ENCODE data around the gene BTRC.

BTRC gene

DNA sequence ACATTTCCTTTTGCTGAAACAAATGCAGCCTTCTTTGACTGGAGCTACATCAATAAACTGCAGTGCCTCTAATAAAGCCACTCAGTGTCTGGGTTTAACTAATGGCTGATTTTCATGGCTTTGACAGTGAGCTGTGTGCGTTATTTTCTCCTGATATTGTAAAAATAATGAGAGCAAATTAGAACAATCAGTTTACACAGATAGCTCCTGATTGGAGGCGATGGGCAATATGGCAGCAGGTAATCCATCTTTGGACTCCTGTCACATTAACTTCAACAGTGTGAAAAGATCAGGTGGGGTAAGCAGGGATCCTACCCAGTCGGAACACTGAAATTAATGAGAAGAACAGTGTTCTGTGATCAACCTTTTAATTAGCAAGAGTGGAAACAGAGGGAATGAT is 133.4 kb downstream of the BTRC start:
- DNase-seq: no peak

GRCh38 chr10:101489355-101489754 is 135.4 kb downstream of the BTRC start:
- DNase-seq: peak; percentile 30

DNA sequence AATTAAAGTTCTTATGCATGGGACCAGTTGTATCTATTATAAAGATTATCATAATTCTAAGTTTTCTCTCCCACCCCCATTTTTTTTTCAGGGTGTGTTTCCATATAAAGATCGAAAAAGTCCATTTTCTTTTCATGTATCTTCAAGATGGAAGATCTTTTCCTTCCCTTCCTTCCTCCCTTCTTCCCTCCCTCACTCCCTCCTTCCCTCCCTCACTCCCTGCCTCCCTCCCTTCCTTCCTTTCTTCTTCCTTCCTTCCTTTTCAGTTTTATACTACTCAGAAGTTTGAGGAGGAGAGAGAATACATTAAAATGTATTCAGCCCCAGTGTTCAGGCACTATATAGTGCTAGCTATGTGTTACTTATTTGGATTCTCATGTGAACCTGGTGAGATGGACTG is 136.1 kb downstream of the BTRC start:
- DNase-seq: no peak

GRCh38 chr10:101492205-101492604 is 138.2 kb downstream of the BTRC start:
- no peak for DNase-seq

- DNase-seq: no peak
Measured at GRCh38 chr10:101492814-101493213, 138.8 kb downstream of the BTRC start.

DNA sequence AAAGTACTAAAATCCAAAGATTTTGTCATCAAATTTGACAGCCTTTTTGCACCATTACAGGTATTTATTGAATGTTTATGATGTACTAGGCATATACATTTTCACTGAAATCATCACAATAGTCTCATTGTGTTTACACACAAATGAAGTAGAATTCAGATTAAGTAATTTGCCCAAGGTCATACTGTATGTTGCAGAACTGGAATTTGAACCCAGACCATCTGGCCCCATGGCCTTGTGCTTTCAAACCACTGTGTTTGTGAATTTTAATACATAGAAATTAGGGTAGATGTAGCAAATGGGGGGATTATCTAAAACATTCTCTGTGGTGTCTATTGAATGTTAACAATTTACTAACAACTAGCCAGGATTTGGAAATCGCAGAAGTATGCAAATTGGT is 139.3 kb downstream of the BTRC start:
- DNase-seq: no peak

GRCh38 chr10:101493782-101494281 is 139.9 kb downstream of the BTRC start:
- DNase-seq: no peak

DNA sequence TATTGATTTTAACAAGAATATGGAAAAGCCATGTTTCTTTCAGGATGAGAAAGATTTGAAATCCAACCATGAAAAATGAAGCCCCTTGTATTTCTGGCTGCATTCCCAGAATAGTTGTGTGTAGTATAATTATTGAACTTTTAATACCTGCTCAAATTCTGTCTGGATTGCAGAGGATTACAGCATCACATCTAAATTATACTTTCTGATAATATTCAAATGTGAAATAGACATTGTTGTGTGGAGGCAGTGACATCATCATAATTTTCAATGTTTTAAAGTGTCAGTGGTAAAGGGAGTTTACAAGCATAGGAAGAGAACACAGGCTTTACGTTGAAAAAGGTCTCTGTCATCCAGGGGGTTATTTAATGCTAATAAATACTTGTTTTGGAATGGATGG is 140.7 kb downstream of the BTRC start:
- DNase-seq: peak; percentile 3

- no peak for DNase-seq
Measured at GRCh38 chr10:101495324-101495925, 141.5 kb downstream of the BTRC start.

GRCh38 chr10:101504438-101504837 is 150.5 kb downstream of the BTRC start:
- no peak for DNase-seq

DNA sequence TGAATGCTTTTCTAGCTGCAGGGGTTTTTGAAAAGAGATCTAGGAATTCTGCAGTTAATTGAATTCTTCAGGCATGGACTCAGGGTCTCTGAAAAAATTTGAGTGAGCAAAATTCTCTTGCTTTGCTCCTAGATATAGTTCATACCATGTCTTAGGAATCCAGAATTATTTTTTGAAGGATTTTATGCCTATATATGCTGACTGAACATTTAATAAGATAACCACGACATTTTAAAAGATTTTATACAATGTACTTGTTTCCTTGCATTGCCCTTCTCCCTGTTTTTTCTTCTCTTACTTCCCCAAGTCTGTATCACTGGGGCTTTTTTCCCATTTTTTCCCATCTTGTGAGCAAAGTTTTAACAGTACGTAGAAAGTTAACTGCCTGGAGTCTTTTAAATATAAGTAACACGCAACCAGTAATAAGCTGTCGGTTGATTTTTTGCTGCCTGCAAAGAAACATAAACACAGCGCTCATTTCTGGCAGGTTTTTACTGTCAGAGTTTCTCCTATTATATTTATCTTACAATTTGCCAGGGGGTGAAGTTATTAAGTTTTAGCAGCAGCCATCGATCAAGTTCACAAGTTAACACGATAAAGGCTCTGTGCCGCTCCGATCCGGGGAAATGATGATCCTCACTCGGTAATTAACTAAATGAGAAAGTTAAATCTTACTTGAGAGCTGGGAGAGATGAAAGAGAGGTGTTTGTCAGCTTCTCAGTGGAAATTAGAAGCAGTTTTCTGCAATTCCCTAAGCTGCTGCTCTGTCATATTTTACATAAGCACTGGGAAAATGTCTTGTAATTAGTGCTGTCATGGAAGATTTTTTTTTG is 153.1 kb downstream of the BTRC start:
- no peak for DNase-seq

GRCh38 chr10:101507828-101508227 is 153.9 kb downstream of the BTRC start:
- no peak for DNase-seq

DNA sequence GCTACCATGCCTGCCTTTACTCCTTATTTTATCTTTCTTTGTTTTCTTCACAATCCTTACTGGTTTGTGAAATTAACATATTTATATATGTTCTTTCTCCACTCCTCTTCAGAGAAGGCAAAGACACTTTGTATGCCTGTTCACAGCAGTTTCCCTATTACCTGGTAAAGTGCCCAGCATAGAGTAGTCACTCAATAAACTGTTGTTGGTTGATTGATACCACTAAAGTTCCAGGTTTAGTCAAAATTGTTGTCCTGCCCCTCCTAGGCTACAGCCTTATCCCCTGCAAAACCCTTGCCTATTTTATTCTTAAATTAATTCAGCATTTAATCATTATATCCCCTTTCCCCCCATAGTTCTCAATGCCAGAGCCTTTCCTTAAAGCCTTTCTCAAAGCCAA is 158.0 kb downstream of the BTRC start:
- DNase-seq: no peak

- DNase-seq: peak; percentile 31
Measured at GRCh38 chr10:101512738-101513137, 158.8 kb downstream of the BTRC start.

DNA sequence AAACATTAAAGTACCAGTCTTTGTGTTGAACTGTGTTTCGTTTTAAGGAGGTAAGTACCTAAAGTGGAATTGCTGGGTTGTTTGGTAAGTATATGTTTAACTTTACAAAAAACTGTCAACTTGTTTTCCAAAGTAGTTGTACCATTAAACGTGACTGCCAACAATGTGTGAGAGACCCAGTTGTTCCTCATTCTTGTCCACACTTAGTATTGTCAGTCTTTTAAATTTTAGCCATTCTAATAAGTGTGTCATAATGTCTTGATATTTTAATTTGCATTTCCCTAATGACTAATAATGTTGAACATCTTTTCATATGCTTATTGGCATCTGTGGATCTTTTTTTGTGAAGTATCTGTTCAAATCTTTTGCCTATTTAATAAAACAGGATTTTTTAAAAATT is 159.8 kb downstream of the BTRC start:
- no peak for DNase-seq

GRCh38 chr10:101525848-101526247 is 171.9 kb downstream of the BTRC start:
- DNase-seq: no peak

DNA sequence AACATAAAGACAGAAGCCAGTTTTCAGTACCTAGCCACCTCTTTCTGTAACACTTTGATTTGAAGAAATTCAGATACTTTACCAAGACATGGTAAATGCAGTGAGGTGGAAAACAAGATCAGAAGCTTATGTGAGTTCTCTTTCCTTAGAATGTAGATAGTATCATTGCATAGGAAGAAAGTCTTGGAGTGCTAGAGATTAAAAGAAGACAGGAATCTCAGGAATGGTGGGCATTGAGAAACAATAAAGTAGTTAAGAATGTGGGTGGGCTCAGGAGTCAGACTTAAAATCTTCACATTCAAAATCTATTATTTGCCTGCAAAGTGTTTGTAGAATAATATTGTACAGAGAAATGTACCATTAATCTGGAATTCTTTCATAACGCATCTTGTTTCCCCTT is 175.2 kb downstream of the BTRC start:
- peak; percentile 8 for DNase-seq

DNA sequence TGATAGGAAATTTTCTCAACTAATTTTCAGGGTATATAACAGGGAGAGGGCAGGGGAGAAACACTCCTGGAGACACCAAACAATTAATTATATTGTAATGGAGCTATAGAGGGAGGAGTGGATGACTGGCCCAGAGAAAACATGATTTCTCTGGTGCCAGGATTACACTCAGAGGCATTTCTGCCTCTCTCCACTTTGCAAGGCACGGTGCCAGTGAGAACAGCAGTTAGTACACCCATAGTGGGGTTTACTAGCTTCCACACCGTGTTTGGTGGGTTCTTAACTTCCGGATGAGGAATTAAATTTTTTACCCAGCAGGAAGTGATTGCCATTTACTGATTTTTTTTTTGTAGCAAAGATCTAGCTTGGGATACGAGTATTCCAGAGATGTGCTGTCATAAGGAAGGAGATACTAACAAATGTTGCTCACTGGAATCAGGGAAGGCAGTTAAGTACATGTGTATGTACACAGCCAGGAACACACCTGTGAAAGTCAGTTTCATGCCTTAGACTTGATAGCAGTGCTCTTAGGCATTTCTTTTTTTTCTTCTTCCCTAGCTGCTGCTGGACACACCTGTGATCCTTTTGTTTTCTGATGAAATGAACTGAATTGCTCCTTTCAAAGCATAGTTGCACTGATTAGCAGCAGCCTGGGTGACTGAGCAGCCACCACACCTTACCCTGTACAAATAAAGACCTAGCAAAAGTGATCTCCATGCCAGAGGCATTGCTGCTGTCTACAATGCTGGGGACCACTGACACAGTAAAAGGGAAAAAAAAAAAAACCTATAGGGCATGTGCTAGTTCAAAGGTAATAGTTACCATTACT is 176.0 kb downstream of the BTRC start:
- no peak for DNase-seq

- DNase-seq: no peak
Measured at GRCh38 chr10:101535949-101536348, 182.0 kb downstream of the BTRC start.

DNA sequence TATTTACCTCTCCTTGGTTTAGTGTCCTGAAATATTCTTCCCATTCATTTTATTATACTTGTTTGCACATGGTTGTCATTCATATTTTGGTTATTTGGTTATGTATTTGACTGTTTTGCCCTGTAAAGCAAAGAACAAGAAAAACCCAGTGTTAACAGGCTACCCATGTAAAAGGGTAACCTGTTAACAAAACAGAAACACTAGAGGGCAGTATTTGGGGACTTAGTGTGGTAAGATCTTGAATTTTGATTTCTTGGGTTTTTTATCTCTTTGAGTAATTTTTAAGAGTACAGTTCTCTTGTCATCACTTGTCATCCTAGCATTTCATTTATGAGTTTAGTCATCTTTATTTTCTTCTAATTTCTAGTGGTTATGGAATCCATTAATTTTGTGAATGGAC is 182.8 kb downstream of the BTRC start:
- DNase-seq: no peak

GRCh38 chr10:101538446-101538845 is 184.5 kb downstream of the BTRC start:
- no peak for DNase-seq

DNA sequence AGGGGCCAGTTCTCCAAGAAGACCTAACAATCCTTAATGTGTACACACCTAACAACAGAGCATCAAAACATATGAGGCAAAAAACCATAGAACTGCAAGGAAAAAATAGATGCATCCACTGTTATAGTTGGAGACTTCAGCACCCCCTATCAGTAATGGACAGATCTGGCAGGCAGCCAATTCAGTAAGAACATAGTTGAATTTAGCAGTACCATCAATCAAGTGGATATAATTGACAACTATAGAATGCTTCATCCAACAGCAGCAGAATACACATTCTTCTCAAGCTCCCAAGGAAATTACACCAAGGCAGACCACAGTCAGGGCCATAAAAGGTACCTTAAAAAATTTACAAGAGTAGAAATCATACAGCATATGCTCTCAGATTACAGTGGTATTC is 191.9 kb downstream of the BTRC start:
- DNase-seq: no peak

- no peak for DNase-seq
Measured at GRCh38 chr10:101550965-101551364, 197.0 kb downstream of the BTRC start.

GRCh38 chr10:101552442-101552841 is 198.5 kb downstream of the BTRC start:
- no peak for DNase-seq
